ENCODE measurements around the gene CCDC85C. TPM values are rescaled to one million over a fixed set of nuclear protein-coding genes. Genes with fewer than 3 reads are reported as not detected.

Gene CCDC85C
- total RNA-seq, 1 donor from 2014 or later = 25.0 TPM

DNA sequence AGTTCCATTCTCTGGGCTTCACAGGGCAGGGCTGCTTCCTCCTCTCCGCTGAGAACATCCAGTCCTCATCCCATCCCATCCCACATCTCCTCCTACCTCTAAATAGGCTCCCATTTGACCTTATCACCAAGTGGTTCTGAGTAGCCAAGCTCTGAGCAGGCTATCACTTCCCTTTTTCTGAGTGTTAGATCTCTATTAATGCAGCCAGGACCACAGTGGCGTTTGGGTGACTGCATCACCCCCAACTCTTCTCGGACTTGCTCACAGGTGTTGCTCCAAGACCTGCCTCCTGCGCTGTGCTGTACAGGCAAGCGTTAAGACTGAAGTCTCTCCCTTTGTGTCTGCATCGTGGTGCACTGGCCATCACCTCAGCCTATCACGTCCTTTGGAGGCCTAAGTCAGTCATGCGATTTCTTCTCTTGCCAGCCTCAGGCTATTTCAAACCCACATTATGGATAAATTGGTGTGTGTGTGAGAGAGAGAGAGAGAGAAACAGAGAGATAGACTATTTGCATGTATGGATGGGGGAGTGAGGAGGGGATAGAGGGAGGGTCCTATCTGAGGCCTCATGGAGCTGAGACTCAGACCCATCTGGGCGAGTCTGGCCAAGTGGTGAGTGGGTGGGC, 28.5 kb upstream of the CCDC85C start:
- DNase-seq (ENCODE audit: low spot score) (no peak), ATAC-seq (no peak)

DNA sequence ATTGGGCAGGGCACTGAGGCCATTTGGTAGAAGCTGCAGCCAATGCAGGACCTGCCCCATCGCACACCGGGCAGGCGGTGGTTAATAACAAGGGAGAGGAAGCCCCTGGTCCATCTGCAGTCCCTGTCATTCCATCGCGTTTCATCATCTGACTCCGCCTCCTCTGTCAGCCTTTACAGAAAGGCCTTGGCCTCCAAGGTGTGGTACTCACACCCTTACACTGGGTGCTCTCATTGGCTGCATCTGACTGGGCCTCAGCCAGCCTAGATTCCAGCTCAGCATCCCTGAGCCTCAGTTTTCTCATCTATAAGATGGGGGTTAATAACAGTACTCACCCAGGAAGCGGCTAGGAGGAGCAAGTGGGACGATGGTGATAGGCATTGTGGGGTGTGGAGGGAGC, 26.2 kb upstream of the CCDC85C start:
- ATAC-seq = no peak
- no peak for DNase-seq (ENCODE audit: low spot score)

DNA sequence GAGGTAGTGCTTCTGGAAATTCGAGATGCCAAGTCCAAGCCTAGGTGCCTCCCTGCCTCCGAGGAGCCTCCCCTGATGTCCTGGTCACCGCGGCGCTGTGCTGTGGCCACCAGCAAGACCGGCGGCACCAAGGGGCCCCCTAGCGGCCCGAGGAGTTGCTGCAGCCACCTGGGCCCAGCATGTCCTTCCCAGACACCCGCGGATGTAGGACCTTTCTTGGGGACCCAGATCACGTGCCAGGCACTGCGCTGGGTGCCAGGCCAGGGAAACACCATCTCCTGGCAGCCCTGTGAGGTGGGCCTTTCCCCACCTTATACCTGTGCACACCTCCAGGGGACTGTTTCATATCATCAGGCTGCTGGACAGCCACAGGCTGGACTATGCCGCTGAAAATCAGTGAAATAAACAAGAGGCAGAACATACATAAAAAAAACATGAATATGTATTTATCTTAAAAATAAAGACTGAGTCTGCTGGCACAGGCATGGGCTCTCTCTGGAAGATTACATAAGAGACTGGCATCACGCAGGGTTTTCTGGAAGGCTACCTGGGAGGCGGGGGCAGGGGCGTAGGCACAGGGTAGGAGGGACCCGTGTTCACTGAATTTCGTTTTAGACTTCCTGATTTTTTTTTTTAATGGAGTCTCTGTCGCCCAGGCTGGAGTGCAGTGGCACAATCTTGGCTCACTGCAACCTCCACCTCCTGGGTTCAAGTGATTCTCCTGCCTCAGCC, 25.0 kb upstream of the CCDC85C start:
- peak; percentile 99 for ATAC-seq

DNA sequence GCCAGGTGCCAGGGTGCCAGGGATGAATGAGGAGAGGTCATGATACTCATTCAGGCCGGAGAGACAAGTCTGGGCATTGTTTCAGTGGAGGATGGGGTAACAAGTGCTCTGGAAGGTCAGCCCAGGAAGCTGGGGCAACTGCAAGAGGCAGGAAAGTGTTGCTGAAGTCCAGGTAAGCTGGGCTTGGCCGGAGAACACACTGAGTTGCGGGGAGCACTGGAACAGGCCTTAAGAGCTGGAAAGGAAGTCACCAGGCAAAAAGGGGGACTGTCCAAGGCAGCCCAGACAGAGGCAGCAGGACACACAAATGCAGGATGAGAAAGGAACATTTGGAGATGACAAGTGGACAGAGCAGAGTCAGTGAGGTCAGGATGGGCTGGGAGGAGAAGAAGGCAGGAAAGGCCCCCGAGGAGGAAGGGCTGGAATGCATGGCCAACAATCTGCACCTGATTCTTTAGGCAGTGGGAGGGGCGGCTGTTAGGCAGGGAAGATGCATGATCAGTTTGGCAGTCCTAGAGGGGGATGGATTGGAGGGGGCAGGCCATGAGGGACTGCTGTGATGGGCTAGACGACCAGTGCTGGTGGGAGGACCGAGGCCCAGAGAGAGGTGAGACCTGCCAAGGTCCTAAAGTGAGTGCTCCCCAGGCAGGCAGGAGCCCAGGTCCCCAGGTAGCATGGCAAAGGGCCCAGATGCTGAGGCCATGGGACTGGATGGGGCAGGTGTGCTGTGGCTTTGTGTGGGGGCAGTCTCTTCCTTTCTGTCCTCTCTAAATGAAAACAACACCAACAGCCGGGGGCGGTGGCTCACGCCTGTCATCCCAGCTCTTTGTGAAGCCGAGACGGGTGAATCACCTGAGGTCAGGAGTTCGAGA, 23.7 kb upstream of the CCDC85C start:
- ATAC-seq (no peak), DNase-seq (ENCODE audit: low spot score) (no peak)

More for the DNA sequence above, 25.0 kb upstream of the CCDC85C start:
- peak; percentile 79 for DNase-seq (ENCODE audit: low spot score)

DNA sequence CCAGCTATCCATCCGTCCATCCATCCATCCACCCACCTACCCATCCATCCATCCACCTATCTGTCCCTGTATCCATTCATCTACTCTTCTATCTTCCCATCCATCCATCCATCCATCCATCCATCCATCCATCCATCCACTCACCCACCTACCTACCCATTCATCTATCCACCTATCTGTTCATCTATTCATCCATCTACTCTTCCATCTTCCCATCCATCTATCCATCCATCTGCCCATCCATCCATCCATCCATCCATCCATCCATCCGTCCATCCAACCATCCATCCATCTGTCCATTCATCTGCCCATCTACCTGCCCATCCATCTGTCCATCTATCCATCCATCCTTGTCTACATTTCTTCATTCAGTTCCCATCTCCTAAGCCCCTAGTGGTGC, 23.1 kb upstream of the CCDC85C start:
- DNase-seq (ENCODE audit: low spot score) = no peak
- no peak for ATAC-seq

DNA sequence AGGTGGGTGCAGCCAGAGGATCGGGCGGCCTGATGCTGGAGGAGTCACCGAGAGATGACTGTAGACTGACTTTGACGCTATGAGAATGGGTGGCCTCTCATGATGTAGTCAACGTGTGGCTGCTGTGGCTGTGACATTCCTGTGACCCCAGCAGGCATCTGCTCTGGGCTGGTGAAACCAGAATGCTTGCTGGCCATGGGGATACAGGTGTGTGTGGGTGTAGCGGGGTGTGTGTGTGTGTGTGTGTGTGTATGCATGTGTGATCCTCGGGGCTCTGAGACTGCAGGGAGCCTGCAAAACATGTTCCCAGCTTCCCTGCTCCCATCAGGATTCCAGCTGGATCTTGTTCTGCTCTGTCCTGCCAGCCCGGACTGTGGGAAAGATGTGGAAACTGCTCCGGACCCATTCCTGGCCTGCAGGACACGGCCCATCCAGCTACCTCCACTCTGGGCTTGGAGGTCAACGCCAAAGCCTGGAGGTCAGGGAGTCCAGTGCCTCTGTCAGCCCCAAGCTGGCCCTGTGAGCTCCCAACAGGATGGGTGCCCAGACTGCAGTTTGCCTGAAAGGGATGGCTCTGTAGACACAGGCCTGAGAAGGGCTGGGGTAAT, 22.1 kb upstream of the CCDC85C start:
- ATAC-seq (no peak), DNase-seq (ENCODE audit: low spot score) (no peak)

DNA sequence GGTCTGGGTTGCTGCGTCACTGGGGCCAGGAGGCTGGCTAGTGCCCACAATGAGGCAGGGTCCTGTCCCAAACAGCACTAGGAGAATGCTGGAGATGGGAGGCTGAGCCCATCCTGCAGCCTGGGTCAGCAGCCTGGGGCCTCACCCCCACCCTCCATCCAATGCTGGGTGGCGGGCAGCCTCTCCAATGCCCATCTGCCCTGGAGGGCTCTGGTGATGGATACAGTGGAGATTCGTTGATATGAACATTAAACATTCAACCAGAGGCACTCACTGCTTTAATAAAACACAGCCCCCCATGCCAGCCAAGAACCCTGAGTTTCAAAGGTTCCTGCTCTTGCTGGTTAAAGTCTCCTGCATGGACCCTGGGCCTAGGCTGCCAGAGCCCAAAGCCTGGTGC, 21.5 kb upstream of the CCDC85C start:
- DNase-seq (ENCODE audit: low spot score) (no peak), ATAC-seq (no peak)

DNA sequence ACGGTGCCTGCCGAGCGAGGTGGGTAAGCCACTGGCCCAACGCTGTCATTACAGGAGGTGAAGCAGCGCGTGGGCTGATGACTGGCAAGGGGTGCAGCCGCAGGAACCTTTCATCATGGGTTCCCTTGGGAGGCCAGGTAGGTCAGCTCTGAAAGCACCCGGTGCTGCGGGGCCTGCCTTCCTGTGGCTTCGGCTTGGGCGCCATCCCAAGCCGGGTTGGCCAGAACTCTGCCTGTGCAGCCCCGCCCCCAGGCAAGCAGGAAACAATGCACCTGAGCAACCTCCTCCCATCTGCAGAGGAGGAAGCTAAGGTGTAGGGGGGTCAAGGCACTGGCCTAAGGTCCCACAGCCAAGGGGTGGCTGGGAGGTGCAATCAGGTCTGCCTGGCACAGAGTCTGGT, 21.0 kb upstream of the CCDC85C start:
- ATAC-seq (no peak), DNase-seq (ENCODE audit: low spot score) (no peak)

DNA sequence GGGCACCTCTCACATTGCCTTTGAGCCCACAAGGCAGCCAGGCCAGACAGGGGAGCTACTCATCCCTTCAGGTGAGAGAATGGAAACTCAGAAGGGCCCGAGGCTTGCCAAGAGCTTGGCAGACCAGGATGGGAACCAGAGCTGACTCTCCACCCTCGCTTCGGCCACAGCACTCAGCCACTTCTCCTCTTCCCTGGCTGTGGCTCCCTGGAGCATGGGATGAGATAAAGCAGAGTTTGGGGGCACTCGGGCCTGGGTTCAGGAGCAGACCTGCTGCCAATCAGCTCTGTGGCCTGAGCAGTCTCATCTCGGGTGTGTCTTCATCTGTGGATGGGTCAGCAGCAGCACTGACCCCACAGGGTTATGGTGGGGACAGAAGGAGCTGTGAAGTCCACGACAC, 20.0 kb upstream of the CCDC85C start:
- no peak for DNase-seq (ENCODE audit: low spot score)

DNA sequence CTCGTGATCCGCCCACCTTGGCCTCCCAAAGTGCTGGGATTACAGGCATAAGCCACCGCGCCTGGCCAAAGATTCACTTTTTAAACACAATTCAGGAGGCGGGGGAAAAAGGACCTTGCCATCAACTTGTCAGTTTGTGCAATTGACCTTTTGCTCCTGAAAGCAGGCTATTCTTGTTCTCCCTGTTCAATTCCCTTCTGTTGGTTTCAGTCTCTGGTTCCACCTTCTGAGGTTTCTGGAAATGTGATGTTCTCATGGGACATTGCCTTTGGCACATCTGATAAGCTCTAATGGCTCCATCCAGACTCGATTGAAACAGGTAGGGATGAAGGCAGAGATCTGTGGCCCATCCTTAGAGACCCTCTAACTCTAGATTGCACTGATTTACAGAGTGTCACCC, 17.9 kb upstream of the CCDC85C start:
- ATAC-seq (peak; percentile 39), DNase-seq (ENCODE audit: low spot score) (no peak)

More for the DNA sequence above, 20.0 kb upstream of the CCDC85C start:
- ATAC-seq = no peak

DNA sequence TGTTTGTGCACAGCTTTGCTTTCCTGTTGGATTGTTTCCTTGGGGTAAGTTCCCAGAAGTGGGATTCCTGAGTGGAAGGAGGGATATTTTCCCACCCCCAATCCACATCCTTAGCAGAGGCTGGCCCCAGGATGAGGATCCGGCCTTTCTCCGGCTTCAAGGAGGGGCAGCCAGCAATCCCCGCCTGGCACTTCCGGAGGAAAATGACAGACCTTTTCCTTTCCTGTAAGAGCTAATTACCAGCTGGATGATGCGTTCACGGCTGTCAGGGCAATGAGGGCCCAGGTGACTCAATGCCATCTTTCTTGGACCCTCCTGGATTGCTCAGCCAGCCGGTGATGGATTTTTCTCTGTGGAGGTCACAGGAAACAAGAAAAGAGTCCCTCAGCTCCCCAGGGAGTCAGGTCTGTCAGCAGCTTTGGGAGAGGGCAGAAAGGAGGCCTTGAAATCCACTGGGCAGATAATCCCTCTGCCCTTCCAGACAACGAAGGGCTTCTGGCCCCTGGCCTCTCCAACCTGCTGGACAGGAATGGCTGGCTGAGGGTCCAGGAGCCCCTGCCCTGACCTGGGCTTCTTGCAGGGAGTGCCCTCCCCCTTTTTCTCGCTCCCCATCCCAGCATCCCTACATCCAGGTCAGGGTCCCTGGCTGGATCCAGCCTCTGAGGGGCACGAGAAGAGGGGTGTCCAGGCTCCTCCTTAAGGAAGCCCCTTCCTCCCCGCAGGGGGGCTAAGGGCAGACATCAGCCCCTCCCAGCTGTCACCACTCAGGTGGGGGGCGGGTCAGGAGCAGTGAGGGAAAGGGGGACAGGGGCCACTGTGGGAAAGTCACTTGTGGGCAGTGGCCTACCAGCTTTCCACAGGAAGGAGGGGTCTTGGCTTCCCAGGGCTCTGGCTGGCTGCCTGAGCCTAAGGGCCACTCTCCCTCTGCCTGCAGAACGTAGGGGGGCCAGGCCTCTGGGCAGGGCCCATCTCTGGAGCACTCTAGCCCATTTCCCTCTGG, 16.1 kb upstream of the CCDC85C start:
- DNase-seq (ENCODE audit: low spot score) = no peak
- ATAC-seq = peak; percentile 16

DNA sequence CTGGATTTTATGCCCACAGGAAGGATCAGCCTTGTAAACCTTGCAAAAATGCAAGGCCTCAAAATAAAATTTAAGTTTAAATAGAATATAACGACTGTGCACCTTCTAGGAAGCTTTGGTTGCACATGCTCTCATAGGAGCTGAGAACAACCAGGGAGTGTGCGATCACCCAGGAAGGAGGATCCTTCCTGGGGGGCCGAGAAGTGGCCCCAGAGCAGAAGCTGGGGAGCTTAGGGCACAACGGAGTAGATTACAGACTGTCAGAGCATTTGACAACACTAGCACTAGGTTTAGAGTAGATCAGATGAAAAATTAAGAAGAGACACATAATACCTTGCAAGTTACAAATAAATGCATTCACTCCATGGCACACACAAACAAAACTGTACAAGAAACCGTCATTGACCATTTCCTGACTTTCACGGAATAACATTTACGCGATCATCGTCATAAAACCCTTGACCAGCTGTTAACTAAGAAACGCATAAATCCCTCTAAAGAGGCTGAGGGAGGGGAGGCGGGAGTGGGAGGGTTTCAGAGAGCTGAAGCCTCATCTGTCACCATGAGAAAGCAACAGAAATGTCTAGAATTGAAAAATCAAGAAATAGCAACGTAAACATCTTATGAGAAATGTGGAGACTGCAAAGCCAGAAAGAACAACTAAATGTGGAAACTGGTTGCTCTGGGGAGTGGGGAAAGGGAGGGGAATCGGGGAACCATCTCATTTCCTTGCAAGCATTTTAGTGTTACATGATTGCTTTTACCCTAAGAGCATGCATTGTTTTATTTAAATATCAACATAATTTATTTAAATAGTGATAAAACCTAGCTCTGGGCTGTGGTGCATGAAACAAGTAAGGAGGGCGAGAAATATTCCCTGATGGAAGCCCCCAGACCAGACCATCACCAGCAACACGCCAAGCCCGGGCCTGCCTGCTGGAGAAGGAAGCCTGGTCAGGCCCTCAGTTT, 13.1 kb upstream of the CCDC85C start:
- no peak for ATAC-seq
- no peak for DNase-seq (ENCODE audit: low spot score)

DNA sequence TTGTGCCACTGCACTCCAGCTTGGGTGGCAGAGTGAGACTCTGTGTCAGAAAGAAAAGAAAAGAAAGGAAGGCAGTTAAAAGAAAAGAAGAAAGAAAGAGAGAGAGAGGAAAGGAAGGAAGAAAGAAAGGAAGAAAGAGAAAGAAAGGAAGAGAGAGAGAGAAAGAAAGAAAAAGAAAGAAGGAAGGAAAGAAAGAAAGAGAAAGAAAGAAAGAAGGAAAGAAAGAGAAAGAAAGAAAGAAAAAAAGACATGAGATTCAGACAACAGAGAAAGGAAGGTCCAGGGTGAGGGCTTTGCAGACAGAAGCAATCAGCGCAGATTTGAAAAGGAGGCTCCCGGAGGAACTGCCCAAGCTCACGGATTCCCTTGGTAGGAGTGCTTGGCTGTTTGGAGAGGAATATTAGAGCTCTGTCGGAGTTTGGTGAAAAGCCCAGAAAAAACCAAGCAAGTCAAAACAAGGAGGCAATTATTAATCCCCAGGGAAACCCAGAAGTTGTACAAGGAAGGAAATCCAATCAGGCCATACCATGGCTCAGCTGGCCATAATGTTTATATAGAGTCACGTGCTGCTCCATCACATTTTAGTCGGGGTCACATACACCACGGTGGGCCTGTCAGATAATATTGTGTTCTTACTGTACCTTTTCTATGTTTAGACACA, 11.6 kb upstream of the CCDC85C start:
- DNase-seq (ENCODE audit: low spot score) (no peak), ATAC-seq (no peak)

DNA sequence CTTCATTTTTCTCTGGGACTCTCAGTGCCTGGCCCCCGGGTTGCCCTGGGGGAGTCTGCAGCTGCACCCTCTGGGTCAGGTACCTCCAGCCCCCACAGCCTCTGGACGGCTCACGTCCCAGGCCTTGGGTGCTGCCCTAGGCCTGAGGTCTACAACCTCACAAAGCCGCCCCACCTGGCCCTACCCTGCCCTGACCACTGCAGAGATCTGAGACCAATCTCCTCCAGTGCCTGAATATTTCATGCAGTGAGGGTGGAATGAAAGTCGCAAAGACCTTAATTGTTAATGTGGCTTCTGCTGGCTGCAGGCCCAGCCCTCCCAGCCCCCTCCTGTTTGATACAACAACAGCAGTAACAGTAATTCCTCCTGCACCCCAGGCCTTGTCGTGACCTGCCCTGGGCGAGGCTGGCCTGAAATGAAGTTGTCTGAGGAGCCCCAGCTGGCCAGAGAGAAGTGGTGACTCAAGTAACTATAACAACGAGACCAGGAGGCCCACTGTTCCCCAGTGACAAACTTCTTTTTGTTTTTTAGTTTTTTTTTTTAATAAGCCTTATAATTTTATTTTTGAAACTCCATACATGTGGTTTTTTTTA, 8.8 kb upstream of the CCDC85C start:
- DNase-seq (ENCODE audit: low spot score) (no peak), ATAC-seq (no peak)

DNA sequence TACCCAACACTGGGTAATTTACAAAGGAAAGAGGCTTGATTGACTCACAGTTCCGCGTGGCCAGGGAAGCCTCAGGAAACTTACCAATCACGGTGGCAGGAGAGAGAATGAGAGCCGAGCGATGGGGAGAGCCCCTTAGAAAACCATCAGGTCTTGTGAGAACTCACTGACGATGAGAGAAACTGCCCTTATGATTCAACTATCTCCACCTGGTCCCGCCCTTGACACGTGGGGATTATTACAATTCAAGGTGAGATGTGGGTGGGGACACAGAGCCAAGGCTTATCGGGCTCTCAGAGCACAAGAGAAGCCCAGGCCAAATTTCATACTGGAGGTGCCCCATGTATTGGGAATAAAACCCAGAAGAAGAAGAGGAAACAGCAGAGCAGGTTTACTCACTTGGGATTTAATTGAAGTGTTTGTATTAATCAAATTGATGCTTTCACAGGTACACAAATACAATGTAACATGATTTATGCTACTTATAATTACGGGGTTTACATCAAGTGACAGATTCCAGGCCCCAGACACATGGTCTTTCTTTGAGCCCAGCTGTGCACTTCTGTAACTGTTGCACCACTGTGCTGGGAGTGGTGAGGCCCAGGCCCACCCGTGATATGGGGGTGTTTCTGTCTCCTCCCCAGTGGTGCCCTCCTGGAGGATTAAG, 8.2 kb upstream of the CCDC85C start:
- ATAC-seq (no peak), DNase-seq (ENCODE audit: low spot score) (no peak)

DNA sequence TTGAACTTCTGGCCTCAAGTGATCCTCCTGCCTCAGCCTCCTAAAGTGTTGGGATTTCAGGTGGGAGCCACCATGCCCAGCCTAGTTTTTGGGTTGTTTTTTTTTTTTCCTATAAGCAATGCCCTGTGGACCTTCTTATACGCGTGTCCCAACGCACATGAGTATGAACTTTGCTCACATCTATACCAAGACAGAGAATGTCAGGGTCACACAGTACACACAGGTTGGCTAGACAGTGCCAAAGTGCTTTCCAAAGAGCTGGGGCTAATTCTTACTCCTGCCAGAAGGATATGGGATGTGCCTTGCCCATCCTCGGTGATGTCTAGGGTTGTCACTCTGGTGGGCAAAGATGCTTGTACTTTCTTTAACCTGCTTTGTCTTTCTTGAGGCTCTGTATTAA, 7.6 kb upstream of the CCDC85C start:
- no peak for DNase-seq (ENCODE audit: low spot score)

More for the DNA sequence above, 7.6 kb upstream of the CCDC85C start:
- ATAC-seq = no peak

Data from left lobe of liver (tissue), 2 donors.